HS-5 (cell line): ENCODE data around the gene KLK7.

ENCODE experiments used
- DNase-seq: peaks from one replicate; pipeline ENCODE4 v3.0.0-alpha.2; 2012; ENCODE audit warnings: low read depth

The KLK7 gene

GRCh38 chr19:50932018-50932689 lies 51.6 kb downstream of the KLK7 start:
- DNase-seq, result no peak

GRCh38 chr19:50931023-50931422 lies 52.7 kb downstream of the KLK7 start:
- DNase-seq, result no peak

GRCh38 chr19:50928831-50929230 lies 54.9 kb downstream of the KLK7 start:
- DNase-seq, result no peak
